ENCODE data around the gene TLR4.

Gene TLR4

GRCh38 chr9:117704024-117704575, at the start of gene TLR4:
TLR4 (plus strand) TSS chr9:117704403; CDS start chr9:117704473, 70 bp downstream.
- DNase-seq (ENCODE audit: low spot score): peak; percentile 3

GRCh38 chr9:117656002-117656401, 48.2 kb upstream of the TLR4 start:
- DNase-seq (ENCODE audit: low spot score): no peak

DNA sequence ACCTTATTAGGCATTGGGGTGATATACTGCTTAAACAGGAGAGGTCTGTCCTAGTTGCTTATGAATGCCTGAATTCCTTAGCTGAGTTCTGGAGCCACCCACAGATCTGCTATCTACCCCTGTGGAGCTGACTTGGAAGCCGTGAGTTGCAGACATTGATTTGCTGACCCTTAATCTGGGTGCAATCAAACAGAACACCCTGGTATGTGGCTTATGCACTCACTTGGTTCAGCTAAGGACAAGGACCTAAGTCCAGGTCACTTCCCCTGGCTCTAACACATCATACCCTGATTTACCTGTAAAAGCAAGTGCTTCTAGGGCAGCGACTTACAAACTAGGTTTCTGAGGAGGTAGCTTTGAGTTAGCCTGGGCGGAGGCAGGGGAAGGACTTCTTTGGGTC, 41.6 kb upstream of the TLR4 start:
- DNase-seq (ENCODE audit: low spot score): no peak

- no peak for DNase-seq (ENCODE audit: low spot score)
These were observed 39.8 kb upstream of the TLR4 start for GRCh38 chr9:117664419-117664818.

DNA sequence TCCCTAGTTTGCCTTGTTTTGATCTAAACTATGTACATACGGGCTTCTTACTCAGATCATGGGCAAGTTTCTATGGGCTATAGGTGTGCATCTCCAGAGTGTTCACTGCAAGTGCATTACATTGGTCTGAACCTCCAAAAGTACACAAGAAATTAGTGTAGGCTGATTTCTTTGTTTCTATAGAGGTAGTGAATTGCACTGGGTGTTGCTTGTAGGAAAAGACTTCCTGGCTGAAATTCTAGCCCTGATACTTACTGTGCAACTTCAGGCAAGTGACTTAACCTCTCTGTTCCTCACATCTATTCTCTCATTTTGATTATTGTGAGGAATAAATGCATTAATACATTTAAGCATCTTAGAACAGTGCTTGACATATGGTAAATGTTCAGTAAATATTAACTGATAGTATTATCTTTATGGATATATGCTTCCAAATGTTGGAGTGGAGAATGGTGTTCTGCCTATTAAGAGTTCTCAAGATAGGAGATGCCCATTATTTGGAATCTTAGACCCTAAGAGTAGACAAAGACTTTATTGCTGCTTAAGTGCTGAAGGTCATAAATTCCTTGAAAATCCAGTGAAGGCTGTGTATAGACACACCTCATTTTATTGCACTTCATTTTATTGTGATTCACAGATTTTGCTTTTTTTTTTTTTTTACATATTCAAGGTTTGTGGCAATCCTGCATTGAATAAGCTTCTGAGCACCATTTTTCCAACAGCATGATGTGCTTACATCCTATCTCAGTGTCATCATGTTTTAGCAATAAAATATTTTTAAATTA, 38.4 kb upstream of the TLR4 start:
- DNase-seq (ENCODE audit: low spot score): no peak

DNA sequence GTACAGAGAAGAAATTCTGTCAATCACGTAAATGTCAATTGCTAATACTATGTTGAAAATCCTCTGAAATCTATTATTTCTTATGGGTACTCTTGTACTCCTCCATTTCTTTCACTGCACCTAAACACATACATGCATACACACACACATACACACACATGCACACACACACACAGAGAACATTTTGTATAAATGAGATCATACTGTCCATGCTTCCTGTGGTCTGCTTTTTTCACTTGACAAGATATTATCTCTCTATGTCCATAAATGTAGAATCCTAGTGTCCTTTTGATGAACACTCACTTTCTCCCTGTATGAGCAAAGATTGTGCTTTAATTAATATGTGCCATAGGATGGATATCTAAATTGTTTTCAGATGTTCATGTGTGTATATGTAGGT, 32.7 kb upstream of the TLR4 start:
- no peak for DNase-seq (ENCODE audit: low spot score)

DNA sequence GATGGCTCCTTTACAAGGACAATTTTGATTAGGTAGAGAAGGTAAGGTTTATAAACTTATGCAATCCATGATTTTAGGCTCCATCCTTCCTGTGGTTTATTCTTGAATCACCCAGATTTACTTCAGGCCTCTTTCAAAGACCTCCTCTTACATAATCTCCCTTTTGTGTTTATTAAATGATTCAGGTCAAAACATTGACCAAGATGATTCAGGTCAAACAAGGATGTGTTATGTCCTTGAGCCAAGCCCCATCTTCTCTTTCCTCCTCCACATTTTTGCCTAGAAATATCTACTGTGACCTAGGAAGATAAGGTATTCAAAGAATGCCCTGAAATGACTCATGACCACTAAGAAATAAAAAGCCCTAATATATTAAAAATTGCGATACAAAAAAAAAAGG, 31.8 kb upstream of the TLR4 start:
- DNase-seq (ENCODE audit: low spot score): no peak

DNA sequence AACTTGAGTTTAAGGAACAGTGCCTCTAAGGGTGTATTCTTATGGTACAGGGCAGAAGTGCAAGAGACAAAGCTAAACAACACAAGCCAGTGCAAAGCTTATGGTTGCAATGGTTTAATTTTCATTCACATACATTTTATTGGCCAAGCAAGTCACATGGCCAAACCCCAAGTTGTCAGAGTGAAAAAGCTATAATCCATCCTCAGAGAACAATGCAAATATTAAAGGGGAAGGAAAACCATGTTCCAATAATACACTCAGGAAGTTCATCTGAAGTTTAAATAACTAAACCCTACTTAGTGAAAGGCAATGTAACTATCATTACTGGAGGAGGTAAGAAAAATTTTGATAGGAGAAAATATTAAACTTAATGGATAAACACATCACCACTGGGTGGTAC, 26.6 kb upstream of the TLR4 start:
- DNase-seq (ENCODE audit: low spot score): no peak

GRCh38 chr9:117678871-117679270, 25.3 kb upstream of the TLR4 start:
- no peak for DNase-seq (ENCODE audit: low spot score)

GRCh38 chr9:117679416-117679815, 24.8 kb upstream of the TLR4 start:
- no peak for DNase-seq (ENCODE audit: low spot score)

DNA sequence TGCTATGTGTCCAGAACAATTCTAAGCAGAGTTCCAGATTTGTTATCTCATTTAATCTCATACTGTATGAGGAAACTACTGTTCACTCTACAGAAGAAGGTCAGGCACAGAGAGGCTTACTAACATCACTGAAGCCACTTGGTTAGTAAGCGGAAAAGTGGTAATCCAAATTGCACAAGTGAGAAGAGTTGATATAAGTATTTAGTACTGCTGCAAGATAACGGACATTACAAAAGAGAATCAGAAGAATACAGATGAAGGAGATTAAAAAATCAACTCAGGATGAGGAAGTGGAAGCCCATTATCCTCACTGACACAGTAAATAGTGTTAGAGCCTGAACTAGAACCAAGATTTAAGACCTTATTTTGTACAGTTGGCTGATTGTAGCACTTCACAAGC, 22.3 kb upstream of the TLR4 start:
- DNase-seq (ENCODE audit: low spot score): no peak

- no peak for DNase-seq (ENCODE audit: low spot score)
These were observed 21.1 kb upstream of the TLR4 start for GRCh38 chr9:117682955-117683710.

DNA sequence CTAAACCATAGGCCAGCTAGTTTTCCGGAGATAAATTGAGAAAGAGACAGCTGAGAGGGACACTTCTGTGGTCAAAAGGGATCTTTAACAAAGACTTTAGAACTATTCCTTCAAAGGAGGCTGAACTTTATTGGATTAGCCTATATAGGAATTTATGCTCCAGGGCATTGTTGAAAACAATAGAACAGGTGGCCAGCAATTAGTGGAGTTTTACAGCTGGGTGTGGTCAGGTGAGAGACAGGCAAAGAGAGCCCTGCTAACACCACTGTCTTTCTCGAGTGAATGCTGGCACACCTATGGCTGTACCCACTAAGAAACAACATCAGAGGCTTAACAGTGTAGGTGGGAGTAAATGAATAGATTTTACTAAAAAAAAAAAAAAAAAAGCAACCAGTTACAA, 16.7 kb upstream of the TLR4 start:
- no peak for DNase-seq (ENCODE audit: low spot score)

GRCh38 chr9:117691367-117691766, 12.8 kb upstream of the TLR4 start:
- no peak for DNase-seq (ENCODE audit: low spot score)

- DNase-seq (ENCODE audit: low spot score): no peak
These were observed 8.0 kb upstream of the TLR4 start for GRCh38 chr9:117696154-117696553.

GRCh38 chr9:117697046-117697445, 7.2 kb upstream of the TLR4 start:
- no peak for DNase-seq (ENCODE audit: low spot score)

DNA sequence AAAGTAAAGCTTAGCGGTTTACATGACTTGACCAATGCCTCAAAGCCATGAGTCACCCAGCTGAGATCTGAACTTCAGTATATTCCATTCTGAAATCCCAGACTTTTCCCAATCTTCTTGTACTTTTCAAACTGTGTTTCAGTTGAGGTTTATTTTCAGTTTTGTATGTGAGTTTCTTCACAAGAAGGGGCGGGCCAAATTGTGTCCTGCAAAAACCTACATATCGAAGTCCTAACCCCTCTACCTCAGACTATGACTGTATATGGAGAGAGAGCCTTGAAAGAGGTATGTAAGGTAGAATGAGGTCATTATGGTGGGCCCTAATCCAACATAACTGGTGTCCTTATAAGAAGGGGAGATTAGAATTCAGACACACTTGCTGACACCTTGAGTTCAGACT, 666 bp upstream of the TLR4 start:
- no peak for DNase-seq (ENCODE audit: low spot score)

DNA sequence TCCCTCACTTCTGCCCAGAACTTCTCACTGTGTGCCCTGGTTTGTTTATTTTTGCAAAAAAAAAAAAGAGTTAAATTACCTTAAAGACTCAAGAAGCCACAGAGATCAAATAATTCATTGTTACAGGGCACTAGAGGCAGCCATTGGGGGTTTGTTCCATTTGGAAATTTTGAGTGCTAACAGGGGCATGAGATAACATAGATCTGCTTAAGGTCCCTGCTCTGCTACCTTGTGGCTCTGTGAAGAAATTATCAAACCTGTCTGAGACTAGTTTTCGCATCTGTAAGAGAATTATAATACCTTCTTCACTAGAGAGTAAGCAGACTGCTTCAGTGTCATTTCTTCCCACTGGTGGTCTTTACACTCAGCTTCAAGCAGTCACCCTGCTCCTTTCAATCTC, 394 bp downstream of the TLR4 start:
- DNase-seq (ENCODE audit: low spot score): no peak

DNA sequence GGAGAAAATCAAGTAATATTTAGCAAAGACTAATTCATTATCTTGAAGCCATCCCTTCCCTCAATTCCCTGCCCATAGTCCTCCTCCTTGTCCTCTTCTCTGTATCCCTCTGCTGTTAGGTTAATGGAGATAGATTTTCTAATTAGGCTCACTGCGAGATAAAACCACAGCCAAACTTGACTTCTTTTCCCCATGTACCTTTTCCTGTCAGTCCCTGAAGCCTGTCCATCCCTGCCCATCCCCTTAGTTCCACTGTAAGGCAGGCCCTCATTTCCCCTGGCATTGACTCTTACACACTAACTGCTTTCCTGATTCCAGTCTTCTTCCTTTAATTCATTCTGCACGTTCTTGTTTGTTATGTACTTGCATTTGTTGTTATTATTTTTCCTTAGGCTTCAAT, 1.2 kb downstream of the TLR4 start:
- no peak for DNase-seq (ENCODE audit: low spot score)

DNA sequence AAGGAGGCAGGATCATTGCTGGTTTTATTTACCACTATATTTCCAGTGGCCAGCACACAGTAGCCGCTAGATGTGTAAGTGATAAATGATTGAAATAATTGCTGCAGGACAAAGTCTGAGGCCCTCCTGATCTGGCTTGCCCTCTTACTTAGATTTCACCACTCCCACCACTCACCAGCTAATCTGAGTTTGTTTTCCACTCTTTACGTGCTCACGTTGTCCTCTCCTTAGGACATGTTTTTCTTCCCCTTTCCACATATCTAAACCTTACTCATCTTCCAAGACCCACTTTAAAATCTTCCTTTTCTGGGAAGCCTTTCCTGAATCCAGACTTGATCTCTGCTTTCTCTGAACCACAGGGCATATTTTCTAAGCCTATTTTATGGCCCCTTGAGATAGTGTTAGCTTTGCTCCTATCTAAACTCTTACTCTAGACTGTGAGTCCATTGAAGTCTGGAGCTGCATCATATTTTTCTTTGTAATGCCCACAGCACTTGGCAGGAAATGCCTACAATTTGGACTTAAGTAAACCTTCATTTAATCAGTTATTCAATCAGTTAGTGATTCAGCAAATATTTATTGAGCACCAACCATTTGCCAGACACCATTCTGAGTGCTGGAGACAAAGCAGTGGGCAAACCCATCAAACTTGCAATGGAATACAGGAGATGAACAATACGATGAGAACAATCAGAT, 2.4 kb downstream of the TLR4 start:
- no peak for DNase-seq (ENCODE audit: low spot score)

DNA sequence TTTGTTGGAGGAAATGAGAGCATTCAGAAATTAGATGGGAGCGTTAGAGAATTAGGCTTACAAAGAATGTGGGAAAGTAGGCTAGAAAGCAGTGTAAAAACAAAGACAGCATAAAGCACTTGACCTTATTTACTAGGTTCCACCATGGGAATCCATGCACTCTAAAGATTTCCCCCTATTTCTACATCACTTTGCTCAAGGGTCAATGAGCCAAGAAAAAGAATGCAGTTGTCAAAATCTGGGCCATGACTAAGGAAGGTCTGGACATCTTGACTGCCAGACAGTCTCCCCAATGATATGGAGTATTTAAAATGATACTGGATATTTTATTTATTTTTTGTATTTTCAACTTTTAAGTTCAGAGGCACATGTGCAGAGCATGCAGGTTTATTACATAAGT, 3.4 kb downstream of the TLR4 start:
- DNase-seq (ENCODE audit: low spot score): no peak

DNA sequence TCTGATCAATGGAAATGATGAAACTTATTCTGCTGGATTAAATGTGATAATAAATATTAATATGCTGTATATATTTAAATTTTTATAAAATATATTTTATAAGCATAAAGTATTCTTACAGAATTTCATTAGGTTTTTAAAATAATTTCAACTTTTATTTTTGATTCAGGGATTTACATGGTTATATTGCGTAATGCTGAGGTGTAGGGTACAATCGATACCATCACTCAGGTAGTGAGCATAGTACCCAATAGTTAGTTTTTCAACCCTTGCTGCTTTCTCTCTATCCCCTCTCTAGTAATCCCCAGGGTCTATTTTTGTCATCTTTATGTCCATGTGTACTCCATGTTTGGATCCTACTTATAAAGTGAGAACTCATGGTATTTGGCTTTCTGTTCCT, 5.7 kb downstream of the TLR4 start:
- no peak for DNase-seq (ENCODE audit: low spot score)

DNA sequence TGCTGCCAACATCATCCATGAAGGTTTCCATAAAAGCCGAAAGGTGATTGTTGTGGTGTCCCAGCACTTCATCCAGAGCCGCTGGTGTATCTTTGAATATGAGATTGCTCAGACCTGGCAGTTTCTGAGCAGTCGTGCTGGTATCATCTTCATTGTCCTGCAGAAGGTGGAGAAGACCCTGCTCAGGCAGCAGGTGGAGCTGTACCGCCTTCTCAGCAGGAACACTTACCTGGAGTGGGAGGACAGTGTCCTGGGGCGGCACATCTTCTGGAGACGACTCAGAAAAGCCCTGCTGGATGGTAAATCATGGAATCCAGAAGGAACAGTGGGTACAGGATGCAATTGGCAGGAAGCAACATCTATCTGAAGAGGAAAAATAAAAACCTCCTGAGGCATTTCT, 10.1 kb downstream of the TLR4 start:
- DNase-seq (ENCODE audit: low spot score): no peak
